Mononuclear cell (primary cell): Measurements from ENCODE around the gene HSPA12B. TPM values are rescaled to one million over a fixed set of nuclear protein-coding genes. Genes with fewer than 3 reads are reported as not detected.

Source experiments
- H3K27me3 ChIP-seq: 2 replicates; pipeline ENCODE4 v1.6.0; 2011; ENCODE audit warnings: low read length, control low read depth; ENCODE audit not compliant: insufficient read depth
- H3K4me1 ChIP-seq: 2 replicates; pipeline ENCODE4 v1.5.1; 2011; ENCODE audit warnings: mild to moderate bottlenecking, low read length, control low read depth; ENCODE audit not compliant: insufficient read depth
- H3K4me3 ChIP-seq: 2 replicates; pipeline ENCODE4 v1.5.1; 2011; ENCODE audit warnings: mild to moderate bottlenecking, low read length, moderate library complexity
- H3K9me3 ChIP-seq: 2 replicates; pipeline ENCODE4 v1.5.1; 2011; ENCODE audit warnings: low read depth, mild to moderate bottlenecking, control low read depth, low read length
- total RNA-seq: library from RNA; depleted of rRNA; stranded (reverse); fragments of >200 nt; gene quantifications from one replicate; pipeline ENCODE4 v1.2.3, GENCODE V29; 2012

HSPA12B gene
- total RNA-seq, 1 donor = not detected

- Histone ChIP-seq H3K4me1 (peaks cover 52% of the 10 kb centered on the region), H3K9me3 (no peaks in the 10 kb centered on the region), H3K4me3 (no peak within 1 kb of the TSS), H3K27me3 (no peaks in the 10 kb centered on the region)
Measured at GRCh38 chr20:3712279-3712873, 20.1 kb upstream of the HSPA12B start, which contains the start of gene SIGLEC1. Gene SIGLEC1, minus strand, starts transcription at chr20:3712600. Its CDS starts 5,472 bp downstream, at chr20:3707128.

GRCh38 chr20:3714092-3714491, 18.4 kb upstream of the HSPA12B start:
- Histone ChIP-seq H3K4me1 (peaks cover 52% of the 10 kb centered on the region), H3K27me3 (no peaks in the 10 kb centered on the region), H3K4me3 (no peak overlapping the region), H3K9me3 (no peaks in the 10 kb centered on the region)

GRCh38 chr20:3716195-3716834, 16.2 kb upstream of the HSPA12B start:
- Histone ChIP-seq H3K9me3 (no peaks in the 10 kb centered on the region), H3K27me3 (peaks cover 4% of the 10 kb centered on the region), H3K4me3 (no peak overlapping the region), H3K4me1 (peaks cover 36% of the 10 kb centered on the region)

- Histone ChIP-seq H3K9me3 (no peaks in the 10 kb centered on the region), H3K4me3 (no peak overlapping the region), H3K4me1 (peaks cover 9% of the 10 kb centered on the region), H3K27me3 (peaks cover 4% of the 10 kb centered on the region)
Measured at GRCh38 chr20:3719046-3719445, 13.4 kb upstream of the HSPA12B start.

GRCh38 chr20:3720068-3720467, 12.4 kb upstream of the HSPA12B start:
- no peaks in the 10 kb centered on the region for H3K4me1 ChIP-seq
- H3K4me3 ChIP-seq = no peak overlapping the region
- H3K27me3 ChIP-seq = peaks cover 4% of the 10 kb centered on the region
- H3K9me3 ChIP-seq = no peaks in the 10 kb centered on the region

- H3K4me3 ChIP-seq = no peak overlapping the region
- no peaks in the 10 kb centered on the region for H3K4me1 ChIP-seq
- H3K27me3 ChIP-seq = peaks cover 4% of the 10 kb centered on the region
- no peaks in the 10 kb centered on the region for H3K9me3 ChIP-seq
Measured at GRCh38 chr20:3720626-3721025, 11.9 kb upstream of the HSPA12B start.

- H3K4me3 ChIP-seq = no peak overlapping the region
- H3K27me3 ChIP-seq = peaks cover 4% of the 10 kb centered on the region
- no peaks in the 10 kb centered on the region for H3K4me1 ChIP-seq
- H3K9me3 ChIP-seq = no peaks in the 10 kb centered on the region
Measured at GRCh38 chr20:3721912-3722311, 10.6 kb upstream of the HSPA12B start.

- Histone ChIP-seq H3K4me3 (no peak overlapping the region), H3K4me1 (no peaks in the 10 kb centered on the region), H3K9me3 (no peaks in the 10 kb centered on the region), H3K27me3 (peaks cover 11% of the 10 kb centered on the region)
Measured at GRCh38 chr20:3723284-3723683, 9.2 kb upstream of the HSPA12B start.

GRCh38 chr20:3724356-3724755, 8.1 kb upstream of the HSPA12B start:
- Histone ChIP-seq H3K4me3 (no peak overlapping the region), H3K9me3 (no peaks in the 10 kb centered on the region)

GRCh38 chr20:3727401-3728021, 5.0 kb upstream of the HSPA12B start:
- Histone ChIP-seq H3K4me3 (no peak overlapping the region), H3K4me1 (no peaks in the 10 kb centered on the region), H3K9me3 (no peaks in the 10 kb centered on the region), H3K27me3 (peaks cover 13% of the 10 kb centered on the region)

More at GRCh38 chr20:3724356-3724755, 8.1 kb upstream of the HSPA12B start:
- peaks cover 11% of the 10 kb centered on the region for H3K27me3 ChIP-seq
- H3K4me1 ChIP-seq = no peaks in the 10 kb centered on the region

GRCh38 chr20:3728354-3728753, 4.1 kb upstream of the HSPA12B start:
- H3K9me3 ChIP-seq = no peaks in the 10 kb centered on the region
- peaks cover 20% of the 10 kb centered on the region for H3K27me3 ChIP-seq
- H3K4me1 ChIP-seq = no peaks in the 10 kb centered on the region
- H3K4me3 ChIP-seq = no peak overlapping the region

GRCh38 chr20:3728876-3729275, 3.6 kb upstream of the HSPA12B start:
- Histone ChIP-seq H3K9me3 (no peaks in the 10 kb centered on the region), H3K27me3 (peaks cover 23% of the 10 kb centered on the region), H3K4me1 (no peaks in the 10 kb centered on the region), H3K4me3 (no peak overlapping the region)

GRCh38 chr20:3729378-3729777, 3.1 kb upstream of the HSPA12B start:
- H3K4me1 ChIP-seq = no peaks in the 10 kb centered on the region
- H3K9me3 ChIP-seq = no peaks in the 10 kb centered on the region
- H3K27me3 ChIP-seq = peaks cover 23% of the 10 kb centered on the region
- H3K4me3 ChIP-seq = no peak overlapping the region

GRCh38 chr20:3729811-3730540, 2.5 kb upstream of the HSPA12B start:
- Histone ChIP-seq H3K27me3 (peaks cover 23% of the 10 kb centered on the region), H3K9me3 (no peaks in the 10 kb centered on the region), H3K4me3 (no peak overlapping the region), H3K4me1 (no peaks in the 10 kb centered on the region)
